HG02610 (cell line): Measurements from ENCODE around the gene MAN2C1.
A peak's percentile ranks its signal among the peaks of the same experiment; 100 is the strongest.
"Not testable (repeated sequence)": the region's sequence is repeated elsewhere in the genome, so short reads cannot be mapped to it uniquely, and the experiment has no call there.

Experiments
- ATAC-seq: cut with Tn5 transposase; IDR thresholded peaks from one replicate; pipeline ENCODE4 v1.9.1; 2021; ENCODE audit warnings: mild to moderate bottlenecking, moderate library complexity; ENCODE audit not compliant: unreplicated experiment

Gene MAN2C1

GRCh38 chr15:75361361-75361988 lies 6.9 kb downstream of the MAN2C1 start:
- ATAC-seq = no peak

- ATAC-seq = no peak
These were observed 7.6 kb downstream of the MAN2C1 start for GRCh38 chr15:75360856-75361255.

GRCh38 chr15:75360391-75360790 lies 8.0 kb downstream of the MAN2C1 start:
- no peak for ATAC-seq

GRCh38 chr15:75359537-75360250 lies 8.7 kb downstream of the MAN2C1 start:
- no peak for ATAC-seq

- no peak for ATAC-seq
These were observed 9.5 kb downstream of the MAN2C1 start for GRCh38 chr15:75358771-75359536.

GRCh38 chr15:75357976-75358673 lies 10.3 kb downstream of the MAN2C1 start:
- ATAC-seq = no peak

GRCh38 chr15:75356517-75356916 lies 11.9 kb downstream of the MAN2C1 start:
- ATAC-seq = no peak

- ATAC-seq = no peak
These were observed 12.4 kb downstream of the MAN2C1 start for GRCh38 chr15:75356006-75356405.

GRCh38 chr15:75355369-75355768 lies 13.0 kb downstream of the MAN2C1 start:
- no peak for ATAC-seq

GRCh38 chr15:75354454-75354853 lies 14.0 kb downstream of the MAN2C1 start:
- ATAC-seq = no peak

GRCh38 chr15:75353604-75354003 lies 14.8 kb downstream of the MAN2C1 start:
- ATAC-seq = no peak

GRCh38 chr15:75352186-75353080 lies 16.0 kb downstream of the MAN2C1 start:
- ATAC-seq = no peak

GRCh38 chr15:75350601-75351361 lies 17.6 kb downstream of the MAN2C1 start:
- ATAC-seq = no peak

- ATAC-seq = peak; percentile 47
These were observed 18.4 kb downstream of the MAN2C1 start for GRCh38 chr15:75349851-75350588.

- ATAC-seq = not testable (repeated sequence)
These were observed 19.1 kb downstream of the MAN2C1 start for GRCh38 chr15:75349351-75349669.

- ATAC-seq = no peak
These were observed 19.7 kb downstream of the MAN2C1 start for GRCh38 chr15:75348562-75349350.

- ATAC-seq = no peak
These were observed 20.3 kb downstream of the MAN2C1 start for GRCh38 chr15:75348034-75348561.
